ENCODE measurements around the gene SDC3.

Gene SDC3

GRCh38 chr1:30911059-30911954 lies 2.7 kb upstream of the SDC3 start:
- no peak overlapping the region for H3K4me2 ChIP-seq (ENCODE audit: low read length)
- no peak overlapping the region for H3K4me3 ChIP-seq (ENCODE audit: low read length)
- H3K27me3 ChIP-seq (ENCODE audit: control insufficient read depth, insufficient read depth, low read length) = no peaks in the 10 kb centered on the region
- no peaks in the 10 kb centered on the region for H3K9me3 ChIP-seq (replicated peaks; ENCODE audit: low read length)
- H3K9ac ChIP-seq (ENCODE audit: low read depth, low read length) = no peak overlapping the region
- peaks cover 34% of the 10 kb centered on the region for H3K4me1 ChIP-seq (ENCODE audit: control insufficient read depth, insufficient read depth, low read length)
- no peaks in the 10 kb centered on the region for H3K36me3 ChIP-seq (ENCODE audit: insufficient read depth, low read length)

- H3K9ac ChIP-seq (ENCODE audit: low read depth, low read length) = peak overlapping the region; percentile 67
- no peaks in the 10 kb centered on the region for H3K27me3 ChIP-seq (ENCODE audit: control insufficient read depth, insufficient read depth, low read length)
- peak overlapping the region; percentile 72 for H3K4me3 ChIP-seq (ENCODE audit: low read length)
- H3K36me3 ChIP-seq (ENCODE audit: insufficient read depth, low read length) = no peaks in the 10 kb centered on the region
- peaks cover 36% of the 10 kb centered on the region for H3K4me1 ChIP-seq (ENCODE audit: control insufficient read depth, insufficient read depth, low read length)
- peak overlapping the region; percentile 94 for H3K4me2 ChIP-seq (ENCODE audit: low read length)
- no peaks in the 10 kb centered on the region for H3K9me3 ChIP-seq (replicated peaks; ENCODE audit: low read length)
Measured at GRCh38 chr1:30909365-30910068, 959 bp upstream of the SDC3 start.

DNA sequence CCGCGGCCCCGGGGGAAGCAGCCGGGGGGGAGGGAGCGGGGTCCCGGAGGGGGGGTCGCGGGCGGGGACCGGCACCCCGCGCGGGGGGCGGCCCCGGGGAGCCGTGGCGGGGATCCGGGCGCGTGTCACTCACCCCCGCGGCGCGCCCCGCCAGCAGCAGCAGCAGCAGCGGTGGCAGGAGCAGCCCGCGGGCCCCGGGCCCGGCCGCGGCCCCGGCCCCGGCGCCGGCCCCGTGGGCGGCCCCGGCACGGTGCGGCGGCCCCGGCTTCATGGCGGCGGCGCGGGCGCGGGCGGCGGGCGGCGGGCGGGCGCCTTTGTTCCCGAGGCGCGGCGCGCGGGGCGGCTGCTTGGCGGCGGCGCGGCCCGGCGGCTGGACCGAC lies 252 bp downstream of the SDC3 start:
- Histone ChIP-seq H3K4me1 (ENCODE audit: control insufficient read depth, insufficient read depth, low read length) (peaks cover 36% of the 10 kb centered on the region), H3K9me3 (replicated peaks; ENCODE audit: low read length) (no peaks in the 10 kb centered on the region), H3K36me3 (ENCODE audit: insufficient read depth, low read length) (no peaks in the 10 kb centered on the region), H3K4me3 (ENCODE audit: low read length) (peak overlapping the region; percentile 76), H3K4me2 (ENCODE audit: low read length) (no peak overlapping the region), H3K9ac (ENCODE audit: low read depth, low read length) (peak overlapping the region; percentile 81), H3K27me3 (ENCODE audit: control insufficient read depth, insufficient read depth, low read length) (no peaks in the 10 kb centered on the region)

DNA sequence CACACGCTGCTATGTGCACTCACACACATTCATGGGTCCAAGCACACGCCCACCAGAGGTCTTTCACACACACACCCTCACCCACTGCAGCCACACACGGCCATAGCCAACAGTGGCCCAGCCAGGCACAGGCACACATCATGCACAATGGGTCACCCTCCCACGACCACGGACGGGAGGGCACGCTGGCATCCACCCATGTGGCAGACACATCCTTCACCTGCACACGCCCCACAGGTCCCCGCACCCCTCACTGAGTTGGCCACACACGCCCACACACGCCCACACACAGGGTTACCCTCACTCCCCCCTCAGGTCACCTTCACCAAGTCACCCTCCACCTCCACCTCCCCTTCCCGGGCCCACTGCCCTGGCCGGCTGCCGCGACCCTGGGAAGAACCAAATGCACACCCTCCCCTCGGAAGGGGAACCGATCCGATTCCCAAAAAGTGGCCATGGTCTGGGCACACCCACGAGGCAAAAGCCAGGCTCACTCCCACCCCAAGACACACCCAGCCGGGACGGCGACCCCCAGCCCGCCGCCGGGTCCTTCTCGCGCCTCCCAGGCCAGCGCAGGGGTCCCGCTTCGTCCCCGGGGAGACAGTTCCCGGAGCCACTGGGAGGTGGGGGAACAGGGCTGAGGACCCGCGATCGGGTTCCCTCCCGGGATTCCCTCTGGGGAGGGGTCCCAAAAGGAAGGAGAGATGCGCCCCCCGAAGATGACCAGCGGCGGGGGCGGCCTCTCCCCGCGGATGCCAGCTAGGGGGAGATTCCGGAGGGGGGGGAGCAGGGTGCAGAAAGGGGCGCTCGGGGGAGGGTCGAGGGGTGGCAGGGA lies 860 bp downstream of the SDC3 start:
- Histone ChIP-seq H3K4me2 (ENCODE audit: low read length) (peak overlapping the region; percentile 93), H3K36me3 (ENCODE audit: insufficient read depth, low read length) (no peaks in the 10 kb centered on the region), H3K9ac (ENCODE audit: low read depth, low read length) (peak overlapping the region; percentile 81), H3K9me3 (replicated peaks; ENCODE audit: low read length) (no peaks in the 10 kb centered on the region), H3K4me1 (ENCODE audit: control insufficient read depth, insufficient read depth, low read length) (peaks cover 37% of the 10 kb centered on the region), H3K27me3 (ENCODE audit: control insufficient read depth, insufficient read depth, low read length) (no peaks in the 10 kb centered on the region), H3K4me3 (ENCODE audit: low read length) (peak overlapping the region; percentile 76)

- peak overlapping the region; percentile 93 for H3K4me2 ChIP-seq (ENCODE audit: low read length)
- no peak overlapping the region for H3K9ac ChIP-seq (ENCODE audit: low read depth, low read length)
- peaks cover 46% of the 10 kb centered on the region for H3K4me1 ChIP-seq (ENCODE audit: control insufficient read depth, insufficient read depth, low read length)
- no peaks in the 10 kb centered on the region for H3K36me3 ChIP-seq (ENCODE audit: insufficient read depth, low read length)
- no peaks in the 10 kb centered on the region for H3K27me3 ChIP-seq (ENCODE audit: control insufficient read depth, insufficient read depth, low read length)
- peak overlapping the region; percentile 76 for H3K4me3 ChIP-seq (ENCODE audit: low read length)
- H3K9me3 ChIP-seq (replicated peaks; ENCODE audit: low read length) = no peaks in the 10 kb centered on the region
Measured at GRCh38 chr1:30906631-30907441, 1.7 kb downstream of the SDC3 start.

- Histone ChIP-seq H3K9me3 (replicated peaks; ENCODE audit: low read length) (no peaks in the 10 kb centered on the region), H3K27me3 (ENCODE audit: control insufficient read depth, insufficient read depth, low read length) (no peaks in the 10 kb centered on the region), H3K36me3 (ENCODE audit: insufficient read depth, low read length) (peaks cover 3% of the 10 kb centered on the region), H3K4me3 (ENCODE audit: low read length) (no peak overlapping the region), H3K4me1 (ENCODE audit: control insufficient read depth, insufficient read depth, low read length) (peaks cover 44% of the 10 kb centered on the region), H3K9ac (ENCODE audit: low read depth, low read length) (no peak overlapping the region), H3K4me2 (ENCODE audit: low read length) (no peak overlapping the region)
Measured at GRCh38 chr1:30905916-30906620, 2.5 kb downstream of the SDC3 start.

GRCh38 chr1:30905403-30905802 lies 3.2 kb downstream of the SDC3 start:
- Histone ChIP-seq H3K4me1 (ENCODE audit: control insufficient read depth, insufficient read depth, low read length) (peaks cover 37% of the 10 kb centered on the region), H3K9ac (ENCODE audit: low read depth, low read length) (no peak overlapping the region), H3K36me3 (ENCODE audit: insufficient read depth, low read length) (peaks cover 3% of the 10 kb centered on the region), H3K4me2 (ENCODE audit: low read length) (no peak overlapping the region), H3K27me3 (ENCODE audit: control insufficient read depth, insufficient read depth, low read length) (no peaks in the 10 kb centered on the region), H3K4me3 (ENCODE audit: low read length) (no peak overlapping the region), H3K9me3 (replicated peaks; ENCODE audit: low read length) (no peaks in the 10 kb centered on the region)

- Histone ChIP-seq H3K4me3 (ENCODE audit: low read length) (no peak overlapping the region), H3K27me3 (ENCODE audit: control insufficient read depth, insufficient read depth, low read length) (no peaks in the 10 kb centered on the region), H3K4me2 (ENCODE audit: low read length) (no peak overlapping the region), H3K9me3 (replicated peaks; ENCODE audit: low read length) (no peaks in the 10 kb centered on the region), H3K36me3 (ENCODE audit: insufficient read depth, low read length) (peaks cover 3% of the 10 kb centered on the region), H3K9ac (ENCODE audit: low read depth, low read length) (no peak overlapping the region), H3K4me1 (ENCODE audit: control insufficient read depth, insufficient read depth, low read length) (peaks cover 35% of the 10 kb centered on the region)
Measured at GRCh38 chr1:30904962-30905335, 3.6 kb downstream of the SDC3 start.

- H3K9ac ChIP-seq (ENCODE audit: low read depth, low read length) = no peak overlapping the region
- H3K4me3 ChIP-seq (ENCODE audit: low read length) = no peak overlapping the region
- peaks cover 29% of the 10 kb centered on the region for H3K4me1 ChIP-seq (ENCODE audit: control insufficient read depth, insufficient read depth, low read length)
- no peaks in the 10 kb centered on the region for H3K9me3 ChIP-seq (replicated peaks; ENCODE audit: low read length)
- no peaks in the 10 kb centered on the region for H3K27me3 ChIP-seq (ENCODE audit: control insufficient read depth, insufficient read depth, low read length)
- peaks cover 3% of the 10 kb centered on the region for H3K36me3 ChIP-seq (ENCODE audit: insufficient read depth, low read length)
- no peak overlapping the region for H3K4me2 ChIP-seq (ENCODE audit: low read length)
Measured at GRCh38 chr1:30904191-30904961, 4.2 kb downstream of the SDC3 start.

All from skeletal muscle satellite cell (primary cell).